Colonic mucosa (tissue), 4 donors: ENCODE measurements around the gene TAF11L12. TPM values are rescaled to one million over a fixed set of nuclear protein-coding genes. Genes with fewer than 3 reads are reported as not detected.
"Not testable (repeated sequence)": the region's sequence is repeated elsewhere in the genome, so short reads cannot be mapped to it uniquely, and the experiment has no call there.

Experiments
- DNase-seq: peaks from one replicate; pipeline ENCODE4 v3.0.0-alpha.2; 2020
- H3K27ac ChIP-seq: fragments of 200-600 bp; one replicate; pipeline ENCODE4 v1.8.0; 2021
- H3K27me3 ChIP-seq: fragments of 200-600 bp; one replicate; pipeline ENCODE4 v1.8.0; 2021
- H3K36me3 ChIP-seq: fragments of 200-600 bp; one replicate; pipeline ENCODE4 v1.8.0; 2021
- H3K4me1 ChIP-seq: fragments of 200-600 bp; one replicate; pipeline ENCODE4 v1.8.0; 2021; ENCODE audit warnings: mild to moderate bottlenecking
- H3K4me3 ChIP-seq: fragments of 200-600 bp; one replicate; pipeline ENCODE4 v1.8.0; 2021
- H3K9ac ChIP-seq, 2 donors: one replicate each; pipeline ENCODE4 v1.7.0; 2013; ENCODE audit warnings: control low read depth in 2 of 2, low read depth in 2 of 2, low read length in 2 of 2
- H3K9me3 ChIP-seq: fragments of 200-600 bp; one replicate; pipeline ENCODE4 v1.8.0; 2021
- intact Hi-C: fragments of 100-400 bp; cut with DNase I; formaldehyde crosslinking; loops from one replicate; pipeline ENCODE4 v1.14.1; 2022
- total RNA-seq, 2 donors: library from RNA; stranded (reverse); fragmentation: NEBNext Ultra II Directional in 1 of 2; extraction: Animal tissue kit (Norgen Biotek cat#: 25700) in 1 of 2; gene quantifications; one replicate each; pipeline ENCODE4 v1.2.1, GENCODE V29; 2021
- TF ChIP-seq, protein P1 (sequence below): fragments of 200-600 bp; IDR thresholded peaks from one replicate; pipeline ENCODE4 v1.8.0; 2022; ENCODE audit warnings: antibody characterized with exemption, mild to moderate bottlenecking
- donor health status: healthy.
- donor health status: DM: no; HTN: no; CAD: no.
- donor health status: DM: no; HTN: no; CAD: no.

TAF11L12 gene
- total RNA-seq, 2 donors from 2014 or later: not detected

DNA sequence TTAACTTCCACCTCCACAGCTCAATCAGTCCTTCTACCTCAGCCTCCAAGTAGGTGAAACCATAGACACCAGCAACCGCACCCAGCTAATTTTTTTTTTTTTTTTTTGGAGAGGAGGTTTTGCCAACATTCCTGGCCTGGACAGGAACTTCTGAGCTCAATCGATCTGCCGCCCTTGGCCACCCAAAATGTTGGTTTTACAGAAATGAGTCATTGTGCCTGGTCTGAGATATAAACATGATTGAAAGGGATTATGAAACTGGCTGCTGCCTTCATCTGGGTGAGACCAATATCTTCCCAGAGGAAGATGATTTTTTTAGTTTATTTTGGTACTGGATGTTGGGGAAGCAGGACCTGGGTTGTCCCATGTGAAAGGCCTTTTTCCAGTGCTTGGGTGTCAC is 9.2 kb downstream of the TAF11L12 start:
- TF ChIP-seq, protein P1, sequence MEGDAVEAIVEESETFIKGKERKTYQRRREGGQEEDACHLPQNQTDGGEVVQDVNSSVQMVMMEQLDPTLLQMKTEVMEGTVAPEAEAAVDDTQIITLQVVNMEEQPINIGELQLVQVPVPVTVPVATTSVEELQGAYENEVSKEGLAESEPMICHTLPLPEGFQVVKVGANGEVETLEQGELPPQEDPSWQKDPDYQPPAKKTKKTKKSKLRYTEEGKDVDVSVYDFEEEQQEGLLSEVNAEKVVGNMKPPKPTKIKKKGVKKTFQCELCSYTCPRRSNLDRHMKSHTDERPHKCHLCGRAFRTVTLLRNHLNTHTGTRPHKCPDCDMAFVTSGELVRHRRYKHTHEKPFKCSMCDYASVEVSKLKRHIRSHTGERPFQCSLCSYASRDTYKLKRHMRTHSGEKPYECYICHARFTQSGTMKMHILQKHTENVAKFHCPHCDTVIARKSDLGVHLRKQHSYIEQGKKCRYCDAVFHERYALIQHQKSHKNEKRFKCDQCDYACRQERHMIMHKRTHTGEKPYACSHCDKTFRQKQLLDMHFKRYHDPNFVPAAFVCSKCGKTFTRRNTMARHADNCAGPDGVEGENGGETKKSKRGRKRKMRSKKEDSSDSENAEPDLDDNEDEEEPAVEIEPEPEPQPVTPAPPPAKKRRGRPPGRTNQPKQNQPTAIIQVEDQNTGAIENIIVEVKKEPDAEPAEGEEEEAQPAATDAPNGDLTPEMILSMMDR: no peak
- Histone ChIP-seq H3K36me3 (no peaks in the 10 kb centered on the region), H3K4me1 (no peaks in the 10 kb centered on the region), H3K9ac (no peak overlapping the region), H3K4me3 (no peak overlapping the region), H3K27me3 (no peaks in the 10 kb centered on the region), H3K9me3 (no peaks in the 10 kb centered on the region), H3K27ac (no peak overlapping the region)
- no peak for DNase-seq
- intact Hi-C loops: no loop called here

DNA sequence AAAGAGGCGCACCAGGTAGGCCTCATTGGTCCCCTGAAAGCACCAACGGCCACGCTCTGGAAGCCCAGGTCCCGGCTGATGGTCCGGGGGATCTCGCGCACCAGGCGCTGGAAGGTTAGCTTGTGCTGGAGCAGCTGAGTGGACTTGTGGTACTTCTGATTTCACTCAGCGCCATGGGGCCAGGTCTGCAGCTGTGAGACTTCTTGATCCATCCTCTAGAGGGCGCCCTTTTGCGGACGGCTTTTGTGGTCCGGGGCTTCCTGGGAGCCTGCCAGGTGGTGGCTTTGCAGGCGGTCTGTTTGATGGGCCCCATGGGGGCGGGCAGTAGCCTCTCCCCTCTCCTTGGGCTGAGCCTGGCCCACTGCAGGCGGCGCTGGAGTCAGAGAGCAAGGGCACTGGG is 10.4 kb downstream of the TAF11L12 start:
- H3K36me3 ChIP-seq: no peaks in the 10 kb centered on the region
- H3K9me3 ChIP-seq: no peaks in the 10 kb centered on the region
- H3K27ac ChIP-seq: no peak overlapping the region
- H3K9ac ChIP-seq: no peak overlapping the region
- intact Hi-C loops: no loop called here
- H3K27me3 ChIP-seq: no peaks in the 10 kb centered on the region
- DNase-seq: no peak
- no peak overlapping the region for H3K4me3 ChIP-seq
- TF ChIP-seq, protein P1: no peak
- H3K4me1 ChIP-seq: no peaks in the 10 kb centered on the region

DNA sequence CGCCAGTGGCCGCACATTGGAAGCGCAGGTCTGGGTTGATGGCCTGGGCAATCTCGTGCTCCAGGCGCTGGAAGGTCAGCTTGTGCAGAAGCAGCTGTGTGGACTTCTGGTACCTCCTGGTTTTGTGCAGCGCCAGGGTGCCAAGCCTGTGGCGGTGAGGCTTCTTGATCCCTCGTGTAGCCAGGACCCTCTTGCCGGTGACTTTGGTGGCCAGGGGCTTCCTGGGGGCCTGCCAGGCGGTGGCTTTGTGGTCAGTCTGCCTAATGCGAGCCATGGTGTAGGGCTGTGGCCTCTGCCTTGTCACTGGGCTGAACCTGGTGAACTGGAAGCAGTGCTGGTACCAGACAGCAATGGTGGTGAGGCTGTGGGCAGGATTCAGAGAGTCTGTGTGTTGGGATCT is 15.5 kb downstream of the TAF11L12 start:
- H3K9me3 ChIP-seq: no peaks in the 10 kb centered on the region
- DNase-seq: no peak
- H3K9ac ChIP-seq: no peak overlapping the region
- H3K27ac ChIP-seq: no peak overlapping the region
- intact Hi-C loops: no loop called here
- H3K27me3 ChIP-seq: no peaks in the 10 kb centered on the region
- TF ChIP-seq, protein P1: no peak
- H3K4me3 ChIP-seq: no peak overlapping the region
- H3K4me1 ChIP-seq: no peaks in the 10 kb centered on the region
- no peaks in the 10 kb centered on the region for H3K36me3 ChIP-seq

DNA sequence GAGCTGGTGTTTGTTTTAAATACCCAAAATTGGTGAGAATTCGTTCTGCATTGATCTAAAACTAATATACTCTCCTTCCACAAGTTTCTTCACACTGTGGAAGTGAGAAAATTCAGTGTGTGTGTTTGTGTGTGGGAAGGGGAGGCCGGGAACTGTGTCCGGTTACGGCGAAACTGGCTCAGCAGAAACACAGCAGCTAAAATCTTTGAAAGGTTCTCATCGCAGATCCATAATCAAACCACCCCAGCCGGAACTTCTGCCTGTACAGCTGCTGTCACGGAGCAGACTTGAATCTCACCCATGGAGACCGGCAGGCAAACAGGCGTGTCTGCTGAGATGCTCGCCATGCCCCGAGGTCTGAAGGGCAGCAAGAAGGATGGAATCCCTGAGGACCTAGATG is 21.6 kb downstream of the TAF11L12 start, which contains the start of gene TAF11L13:
Gene TAF11L13, plus strand, starts transcription at position 301 of the 400 bp plus-strand sequence.
- H3K27ac ChIP-seq, H3K9me3 ChIP-seq, H3K4me1 ChIP-seq, H3K4me3 ChIP-seq, H3K27me3 ChIP-seq, H3K36me3 ChIP-seq, H3K9ac ChIP-seq, DNase-seq, intact Hi-C loops: not testable (repeated sequence)

DNA sequence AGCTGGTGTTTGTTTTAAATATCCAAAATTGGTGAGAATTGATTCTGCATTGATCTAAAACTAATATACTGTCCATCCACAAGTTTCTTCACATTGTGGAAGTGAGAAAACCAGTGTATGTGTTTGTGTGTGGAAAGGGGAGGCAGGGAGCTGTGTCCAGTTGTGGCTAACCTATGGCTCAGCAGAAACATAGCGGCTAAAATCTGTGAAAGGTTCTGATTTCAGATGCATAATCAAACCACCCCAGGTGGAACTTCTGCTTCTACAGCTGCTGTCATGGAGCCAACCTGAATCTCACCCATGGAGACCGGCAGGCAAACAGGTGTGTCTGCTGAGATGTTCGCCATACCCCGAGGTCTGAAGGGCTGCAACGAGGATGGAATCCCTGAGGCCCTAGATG is 24.0 kb downstream of the TAF11L12 start, which contains the start of gene TAF11L14:
Gene TAF11L14, plus strand, starts transcription at position 301 of the 400 bp plus-strand sequence.
- Histone ChIP-seq H3K36me3 (no peaks in the 10 kb centered on the region), H3K27me3 (no peaks in the 10 kb centered on the region), H3K27ac (no peak within 1 kb of the TSS), H3K4me3 (no peak within 1 kb of the TSS), H3K9me3 (no peaks in the 10 kb centered on the region), H3K9ac (no peak within 1 kb of the TSS), H3K4me1 (no peaks in the 10 kb centered on the region)
- TF ChIP-seq, protein P1: no peak
- intact Hi-C loops: no loop called here
- DNase-seq: no peak

DNA sequence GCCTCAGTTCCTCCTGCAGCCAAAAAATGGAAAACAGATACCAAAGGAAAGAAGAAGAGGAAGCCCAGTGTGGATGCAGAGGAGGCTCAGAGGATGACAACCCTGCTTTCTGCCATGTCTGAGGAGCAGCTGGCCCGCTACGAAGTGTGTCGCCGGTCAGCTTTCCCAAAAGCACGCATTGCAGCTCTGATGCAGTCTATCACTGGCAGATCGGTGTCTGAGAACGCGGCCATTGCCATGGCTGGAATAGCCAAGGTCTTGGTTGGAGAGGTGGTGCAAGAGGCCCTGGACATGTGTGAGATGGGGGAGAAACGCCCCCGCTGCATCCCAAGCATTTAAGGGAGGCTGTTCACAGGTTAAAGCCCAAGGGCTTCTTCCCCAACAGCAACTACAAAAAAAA is 39.0 kb downstream of the TAF11L12 start:
- H3K9ac ChIP-seq, intact Hi-C loops, DNase-seq, H3K4me3 ChIP-seq, H3K27ac ChIP-seq, H3K9me3 ChIP-seq, H3K36me3 ChIP-seq, H3K27me3 ChIP-seq, H3K4me1 ChIP-seq: not testable (repeated sequence)

DNA sequence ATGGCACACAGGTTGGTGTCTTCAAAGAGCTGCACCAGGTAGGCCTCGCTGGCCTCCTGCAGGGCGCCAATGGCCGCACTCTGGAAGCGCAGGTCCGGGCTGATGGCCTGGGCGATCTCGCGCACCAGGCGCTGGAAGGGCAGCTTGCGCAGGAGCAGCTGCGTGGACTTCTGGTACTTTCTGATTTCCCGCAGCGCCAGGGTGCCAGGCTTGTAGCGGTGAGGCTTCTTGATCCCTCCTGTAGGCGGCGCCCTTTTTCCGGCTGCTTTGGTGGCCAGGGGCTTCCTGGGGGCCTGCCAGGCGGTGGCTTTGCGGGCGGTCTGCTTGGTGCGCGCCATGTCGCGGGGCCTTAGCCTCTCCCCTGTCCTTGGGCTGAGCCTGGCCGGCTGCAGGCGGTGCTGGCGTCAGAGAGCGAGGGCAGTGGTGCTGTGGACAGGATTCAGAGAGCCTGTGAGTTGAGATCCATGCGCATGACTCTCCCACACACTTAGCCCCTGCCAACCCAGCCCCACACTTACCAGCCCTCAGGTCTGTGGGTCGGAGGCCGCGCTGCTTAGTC is 45.1 kb downstream of the TAF11L12 start:
- DNase-seq, H3K27me3 ChIP-seq, H3K9me3 ChIP-seq, H3K36me3 ChIP-seq, H3K4me1 ChIP-seq, H3K9ac ChIP-seq, H3K4me3 ChIP-seq, H3K27ac ChIP-seq, intact Hi-C loops: not testable (repeated sequence)
